SK-N-SH (cell line): ENCODE data around the gene RNF32.

Experiments
- EZH2phosphoT487 ChIP-seq: fragments of 200-600 bp; sonication (generic); IDR thresholded peaks from 2 replicates; pipeline ENCODE4 v1.6.1; 2017; ENCODE audit warnings: low read depth, mixed run types, mild to moderate bottlenecking, antibody characterized with exemption, moderate library complexity, borderline replicate concordance
- FOXJ3 ChIP-seq: sonication (generic); formaldehyde crosslinking; IDR thresholded peaks from 2 replicates; pipeline ENCODE4 v1.5.1; 2020; ENCODE audit warnings: mild to moderate bottlenecking, missing genetic modification reagents
- MXI1 ChIP-seq: IDR thresholded peaks from 2 replicates; pipeline ENCODE4 v1.6.1; 2012; ENCODE audit warnings: mild to moderate bottlenecking, low read depth, low read length, improper control_type of control experiment
- NRF1 ChIP-seq: IDR thresholded peaks from 2 replicates; pipeline ENCODE4 v1.6.1; 2012; ENCODE audit warnings: low read depth, mild to moderate bottlenecking, low read length
- POLR2AphosphoS5 ChIP-seq: IDR thresholded peaks from 2 replicates; pipeline ENCODE4 v1.6.1; 2012; ENCODE audit warnings: low read depth, low read length
- TF ChIP-seq, protein P1 (sequence below): fragments of 200-600 bp; sonication (generic); IDR thresholded peaks from 2 replicates; pipeline ENCODE4 v1.6.1; 2017; ENCODE audit warnings: antibody characterized with exemption, mild to moderate bottlenecking, moderate library complexity
- TF ChIP-seq, protein P2 (sequence below): fragments of 150-350 bp; IDR thresholded peaks from 2 replicates; pipeline ENCODE4 v1.6.1; 2017; ENCODE audit warnings: antibody characterized with exemption, low read length, low read depth, borderline replicate concordance
- TF ChIP-seq, protein P3 (sequence below): IDR thresholded peaks from 2 replicates; pipeline ENCODE4; 2012
- TF ChIP-seq, protein P4 (sequence below): IDR thresholded peaks from 2 replicates; pipeline ENCODE4 v1.4.0; 2012; ENCODE audit warnings: low read depth, borderline replicate concordance
- TF ChIP-seq, protein P5 (sequence below): IDR thresholded peaks from 2 replicates; pipeline ENCODE4 v1.6.1; 2012; ENCODE audit warnings: mild to moderate bottlenecking, low read depth, low read length, moderate library complexity

DNA sequence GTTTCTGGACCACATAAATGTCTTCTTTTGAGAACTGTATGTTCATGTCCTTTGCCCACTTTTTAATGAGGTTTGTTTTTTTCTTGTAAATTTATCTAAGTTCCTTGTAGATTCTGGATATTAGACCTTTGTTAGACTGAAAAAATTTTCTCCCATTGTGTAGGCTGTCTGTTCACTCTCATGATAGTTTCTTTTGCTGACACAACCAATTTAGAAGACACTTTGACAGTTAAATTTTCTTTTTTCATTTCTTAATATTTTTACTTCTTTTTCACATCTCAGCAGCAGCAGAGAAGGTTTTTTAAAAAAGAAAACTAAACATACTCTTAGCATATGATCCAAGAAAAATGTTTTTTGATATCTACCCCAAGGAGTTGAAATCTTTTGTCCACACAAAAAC is 61.8 kb downstream of the RNF32 start:
- TF ChIP-seq, protein P1, sequence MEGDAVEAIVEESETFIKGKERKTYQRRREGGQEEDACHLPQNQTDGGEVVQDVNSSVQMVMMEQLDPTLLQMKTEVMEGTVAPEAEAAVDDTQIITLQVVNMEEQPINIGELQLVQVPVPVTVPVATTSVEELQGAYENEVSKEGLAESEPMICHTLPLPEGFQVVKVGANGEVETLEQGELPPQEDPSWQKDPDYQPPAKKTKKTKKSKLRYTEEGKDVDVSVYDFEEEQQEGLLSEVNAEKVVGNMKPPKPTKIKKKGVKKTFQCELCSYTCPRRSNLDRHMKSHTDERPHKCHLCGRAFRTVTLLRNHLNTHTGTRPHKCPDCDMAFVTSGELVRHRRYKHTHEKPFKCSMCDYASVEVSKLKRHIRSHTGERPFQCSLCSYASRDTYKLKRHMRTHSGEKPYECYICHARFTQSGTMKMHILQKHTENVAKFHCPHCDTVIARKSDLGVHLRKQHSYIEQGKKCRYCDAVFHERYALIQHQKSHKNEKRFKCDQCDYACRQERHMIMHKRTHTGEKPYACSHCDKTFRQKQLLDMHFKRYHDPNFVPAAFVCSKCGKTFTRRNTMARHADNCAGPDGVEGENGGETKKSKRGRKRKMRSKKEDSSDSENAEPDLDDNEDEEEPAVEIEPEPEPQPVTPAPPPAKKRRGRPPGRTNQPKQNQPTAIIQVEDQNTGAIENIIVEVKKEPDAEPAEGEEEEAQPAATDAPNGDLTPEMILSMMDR: no peak
- TF ChIP-seq MXI1 (no peak), EZH2phosphoT487 (no peak), POLR2AphosphoS5 (no peak), FOXJ3 (no peak), NRF1 (no peak)
- TF ChIP-seq, protein P2, sequence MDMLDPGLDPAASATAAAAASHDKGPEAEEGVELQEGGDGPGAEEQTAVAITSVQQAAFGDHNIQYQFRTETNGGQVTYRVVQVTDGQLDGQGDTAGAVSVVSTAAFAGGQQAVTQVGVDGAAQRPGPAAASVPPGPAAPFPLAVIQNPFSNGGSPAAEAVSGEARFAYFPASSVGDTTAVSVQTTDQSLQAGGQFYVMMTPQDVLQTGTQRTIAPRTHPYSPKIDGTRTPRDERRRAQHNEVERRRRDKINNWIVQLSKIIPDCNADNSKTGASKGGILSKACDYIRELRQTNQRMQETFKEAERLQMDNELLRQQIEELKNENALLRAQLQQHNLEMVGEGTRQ: no peak
- TF ChIP-seq, protein P3, sequence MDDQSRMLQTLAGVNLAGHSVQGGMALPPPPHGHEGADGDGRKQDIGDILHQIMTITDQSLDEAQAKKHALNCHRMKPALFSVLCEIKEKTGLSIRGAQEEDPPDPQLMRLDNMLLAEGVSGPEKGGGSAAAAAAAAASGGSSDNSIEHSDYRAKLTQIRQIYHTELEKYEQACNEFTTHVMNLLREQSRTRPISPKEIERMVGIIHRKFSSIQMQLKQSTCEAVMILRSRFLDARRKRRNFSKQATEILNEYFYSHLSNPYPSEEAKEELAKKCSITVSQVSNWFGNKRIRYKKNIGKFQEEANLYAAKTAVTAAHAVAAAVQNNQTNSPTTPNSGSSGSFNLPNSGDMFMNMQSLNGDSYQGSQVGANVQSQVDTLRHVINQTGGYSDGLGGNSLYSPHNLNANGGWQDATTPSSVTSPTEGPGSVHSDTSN: no peak
- TF ChIP-seq, protein P4, sequence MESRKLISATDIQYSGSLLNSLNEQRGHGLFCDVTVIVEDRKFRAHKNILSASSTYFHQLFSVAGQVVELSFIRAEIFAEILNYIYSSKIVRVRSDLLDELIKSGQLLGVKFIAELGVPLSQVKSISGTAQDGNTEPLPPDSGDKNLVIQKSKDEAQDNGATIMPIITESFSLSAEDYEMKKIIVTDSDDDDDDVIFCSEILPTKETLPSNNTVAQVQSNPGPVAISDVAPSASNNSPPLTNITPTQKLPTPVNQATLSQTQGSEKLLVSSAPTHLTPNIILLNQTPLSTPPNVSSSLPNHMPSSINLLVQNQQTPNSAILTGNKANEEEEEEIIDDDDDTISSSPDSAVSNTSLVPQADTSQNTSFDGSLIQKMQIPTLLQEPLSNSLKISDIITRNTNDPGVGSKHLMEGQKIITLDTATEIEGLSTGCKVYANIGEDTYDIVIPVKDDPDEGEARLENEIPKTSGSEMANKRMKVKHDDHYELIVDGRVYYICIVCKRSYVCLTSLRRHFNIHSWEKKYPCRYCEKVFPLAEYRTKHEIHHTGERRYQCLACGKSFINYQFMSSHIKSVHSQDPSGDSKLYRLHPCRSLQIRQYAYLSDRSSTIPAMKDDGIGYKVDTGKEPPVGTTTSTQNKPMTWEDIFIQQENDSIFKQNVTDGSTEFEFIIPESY: no peak
- TF ChIP-seq, protein P5, sequence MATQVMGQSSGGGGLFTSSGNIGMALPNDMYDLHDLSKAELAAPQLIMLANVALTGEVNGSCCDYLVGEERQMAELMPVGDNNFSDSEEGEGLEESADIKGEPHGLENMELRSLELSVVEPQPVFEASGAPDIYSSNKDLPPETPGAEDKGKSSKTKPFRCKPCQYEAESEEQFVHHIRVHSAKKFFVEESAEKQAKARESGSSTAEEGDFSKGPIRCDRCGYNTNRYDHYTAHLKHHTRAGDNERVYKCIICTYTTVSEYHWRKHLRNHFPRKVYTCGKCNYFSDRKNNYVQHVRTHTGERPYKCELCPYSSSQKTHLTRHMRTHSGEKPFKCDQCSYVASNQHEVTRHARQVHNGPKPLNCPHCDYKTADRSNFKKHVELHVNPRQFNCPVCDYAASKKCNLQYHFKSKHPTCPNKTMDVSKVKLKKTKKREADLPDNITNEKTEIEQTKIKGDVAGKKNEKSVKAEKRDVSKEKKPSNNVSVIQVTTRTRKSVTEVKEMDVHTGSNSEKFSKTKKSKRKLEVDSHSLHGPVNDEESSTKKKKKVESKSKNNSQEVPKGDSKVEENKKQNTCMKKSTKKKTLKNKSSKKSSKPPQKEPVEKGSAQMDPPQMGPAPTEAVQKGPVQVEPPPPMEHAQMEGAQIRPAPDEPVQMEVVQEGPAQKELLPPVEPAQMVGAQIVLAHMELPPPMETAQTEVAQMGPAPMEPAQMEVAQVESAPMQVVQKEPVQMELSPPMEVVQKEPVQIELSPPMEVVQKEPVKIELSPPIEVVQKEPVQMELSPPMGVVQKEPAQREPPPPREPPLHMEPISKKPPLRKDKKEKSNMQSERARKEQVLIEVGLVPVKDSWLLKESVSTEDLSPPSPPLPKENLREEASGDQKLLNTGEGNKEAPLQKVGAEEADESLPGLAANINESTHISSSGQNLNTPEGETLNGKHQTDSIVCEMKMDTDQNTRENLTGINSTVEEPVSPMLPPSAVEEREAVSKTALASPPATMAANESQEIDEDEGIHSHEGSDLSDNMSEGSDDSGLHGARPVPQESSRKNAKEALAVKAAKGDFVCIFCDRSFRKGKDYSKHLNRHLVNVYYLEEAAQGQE: no peak
